ENCODE measurements around the gene C1QTNF4. TPM values are rescaled to one million over a fixed set of nuclear protein-coding genes. Genes with fewer than 3 reads are reported as not detected.
"Not testable (repeated sequence)": the region's sequence is repeated elsewhere in the genome, so short reads cannot be mapped to it uniquely, and the experiment has no call there.

The C1QTNF4 gene
- total and polyA plus RNA-seq, 9 of the 15 experiments (the other 6 are each of a cell fraction or from before 2014, with no cell fraction given): not detected

- Histone ChIP-seq H3K4me2 (ENCODE audit: insufficient read depth, low read length) (peak overlapping the region; percentile 88; the same call in 1 of the 2 replicates), H3K4me3 (peak overlapping the region; percentile 98; the same call in 1 of the 2 replicates), H3K79me2 (ENCODE audit: control insufficient read depth, insufficient read depth, low read length) (peaks cover 42% of the 10 kb centered on the region), H3K27ac (ENCODE audit: extremely low read depth, low read depth, low read length) (peak overlapping the region; percentile 95; the same call in 1 of the 3 replicates), H3K9ac (ENCODE audit: insufficient read depth in 1 of 2, low read depth in 2 of 2, low read length in 2 of 2) (peak overlapping the region; percentile 92 to 96), H3K36me3 (ENCODE audit: control insufficient read depth, insufficient read depth, low read length) (peaks cover 42% of the 10 kb centered on the region), H3K4me1 (replicated peaks in 1 of 2; ENCODE audit: control insufficient read depth in 2 of 2, insufficient read depth in 2 of 2, low read length in 2 of 2) (peaks cover 11 to 23% of the 10 kb centered on the region in 2 experiments; a peak in 4 of 5 replicates)
- DNase-seq (ENCODE audit: extremely low read depth in 1 of 4, low spot score in 3 of 4); ATAC-seq; in situ Hi-C loops (cut with MboI); CTCF ChIA-PET (ENCODE audit: low intra/inter-chr PET ratio); H2AFZ ChIP-seq (ENCODE audit: low read depth, low read length); H3K9me3 ChIP-seq (replicated peaks; ENCODE audit: control insufficient read depth, insufficient read depth, low read depth, low read length); H3K9me1 ChIP-seq (ENCODE audit: control insufficient read depth, insufficient read depth, low read length); BruUV-seq (replicated peaks); FAIRE-seq; POLR2A ChIA-PET; H4K20me1 ChIP-seq (replicated peaks; ENCODE audit: control insufficient read depth, insufficient read depth, low read length); H3K27me3 ChIP-seq (ENCODE audit: control insufficient read depth in 2 of 2, insufficient read depth in 2 of 2, low read length in 2 of 2): not testable (repeated sequence)
- intact Hi-C loops (cut with micrococcal nuclease): loop anchor here (5.0 to 10.0 kb wide), 2 partner anchors 77 to 214 kb away; partner anchors contain the start of gene AGBL2
- TF ChIP-seq ZNF175 (CRISPR knock-in tag; IDR thresholded peaks at IDR 0.05; ENCODE audit: low read depth): peak; percentile 17; the same call in 1 of the 2 replicates
- 84% methylated on average over 6 of the region's 6 CpGs for WGBS (ENCODE audit: insufficient coverage, low coverage, missing lambda C conversion rate)
Measured at GRCh38 chr11:47640506-47640905, 46.3 kb upstream of the C1QTNF4 start.

DNA sequence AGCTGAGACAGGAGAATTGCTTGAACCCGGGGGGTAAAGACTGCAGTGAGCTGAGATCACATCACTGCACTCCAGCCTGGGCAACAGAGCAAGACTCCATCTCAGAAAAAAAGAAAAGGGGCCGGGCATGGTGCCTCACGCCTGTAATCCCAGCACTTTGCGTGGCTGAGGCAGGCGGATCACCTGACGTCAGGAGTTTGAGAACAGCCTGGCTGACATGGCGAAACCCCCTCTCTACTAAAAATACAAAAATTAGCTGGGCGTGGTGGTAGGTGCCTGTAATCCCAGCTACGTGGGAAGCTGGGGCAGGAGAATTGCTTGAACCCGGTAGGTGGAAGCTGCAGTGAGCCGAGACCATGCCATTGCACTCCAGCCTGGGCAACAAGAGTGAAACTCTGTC lies 42.1 kb upstream of the C1QTNF4 start:
- H3K27me3 ChIP-seq (ENCODE audit: control insufficient read depth in 2 of 2, insufficient read depth in 2 of 2, low read length in 2 of 2); ATAC-seq; H3K4me3 ChIP-seq; H3K9me3 ChIP-seq (replicated peaks; ENCODE audit: control insufficient read depth, insufficient read depth, low read depth, low read length); H3K9ac ChIP-seq (ENCODE audit: insufficient read depth in 1 of 2, low read depth in 2 of 2, low read length in 2 of 2); FAIRE-seq; H3K27ac ChIP-seq (ENCODE audit: extremely low read depth, low read depth, low read length); H3K9me1 ChIP-seq (ENCODE audit: control insufficient read depth, insufficient read depth, low read length); DNase-seq (ENCODE audit: extremely low read depth in 1 of 4, low spot score in 3 of 4); BruUV-seq (replicated peaks); H4K20me1 ChIP-seq (replicated peaks; ENCODE audit: control insufficient read depth, insufficient read depth, low read length); intact Hi-C loops (cut with micrococcal nuclease); H3K4me1 ChIP-seq (replicated peaks in 1 of 2; ENCODE audit: control insufficient read depth in 2 of 2, insufficient read depth in 2 of 2, low read length in 2 of 2); H2AFZ ChIP-seq (ENCODE audit: low read depth, low read length); in situ Hi-C loops (cut with MboI); CTCF ChIA-PET (ENCODE audit: low intra/inter-chr PET ratio); H3K4me2 ChIP-seq (ENCODE audit: insufficient read depth, low read length): not testable (repeated sequence)
- 95% methylated on average over 11 of the region's 11 CpGs for WGBS (ENCODE audit: insufficient coverage, low coverage, missing lambda C conversion rate)
- H3K79me2 ChIP-seq (ENCODE audit: control insufficient read depth, insufficient read depth, low read length): peaks cover 31% of the 10 kb centered on the region
- H3K36me3 ChIP-seq (ENCODE audit: control insufficient read depth, insufficient read depth, low read length): peaks cover 74% of the 10 kb centered on the region
- POLR2A ChIA-PET: interaction anchor here (0.7 to 0.9 kb wide), 2 partner anchors 20 to 106 kb away, joined by 3 read pairs; no protein-coding TSS in a partner anchor

Data from K562 (cell line).